K562 (cell line): ENCODE results near the gene NPM1. TPM values are rescaled to one million over a fixed set of nuclear protein-coding genes. Genes with fewer than 3 reads are reported as not detected.

Experiments used
- DACH1 ChIP-seq: fragments of 450-650 bp; IDR thresholded peaks from 2 replicates; pipeline ENCODE4 v1.6.1; 2018; ENCODE audit not compliant: partially characterized antibody
- E2F6 ChIP-seq, 2 experiments: IDR thresholded peaks; 2 replicates each; pipeline ENCODE4 v1.6.1; 2011; ENCODE audit warnings: borderline replicate concordance in 1 of 2, control low read depth in 1 of 2, low read depth in 1 of 2, low read length in 1 of 2, mild to moderate bottlenecking in 1 of 2, mixed read lengths in 1 of 2, moderate library complexity in 1 of 2; ENCODE audit not compliant: insufficient read depth in 1 of 2, insufficient read length in 1 of 2, poor library complexity in 1 of 2, severe bottlenecking in 1 of 2; ENCODE audit errors: extremely low read depth in 1 of 2
- ELF1 ChIP-seq: fragments of 200-800 bp; sonication (Bioruptor generic); IDR thresholded peaks from 2 replicates; pipeline ENCODE4 v1.6.1; 2016; ENCODE audit warnings: missing genetic modification characterization, missing compliant biosample characterization
- KDM2B ChIP-seq: fragments of 250-450 bp; sonication (Bioruptor Pico); IDR thresholded peaks from 2 replicates; pipeline ENCODE4 v1.8.0; 2021; ENCODE audit warnings: mild to moderate bottlenecking, moderate library complexity
- MECOM ChIP-seq: fragments of 250-450 bp; sonication (Bioruptor Pico); IDR thresholded peaks from 2 replicates; pipeline ENCODE4 v1.8.0; 2022; ENCODE audit warnings: inconsistent platforms
- RAD21 ChIP-seq, 2 experiments: fragments of 250-450 bp in 1 of 2; fragments of 450-650 bp in 1 of 2; sonication (Bioruptor Pico) in 1 of 2; formaldehyde crosslinking in 1 of 2; IDR thresholded peaks in 1 of 2; conservative IDR thresholded peaks in 1 of 2; 2 replicates each; pipeline versions ENCODE4 v1.4.0 to v1.8.0; 2020 to 2022; ENCODE audit warnings: mild to moderate bottlenecking in 2 of 2, moderate library complexity in 1 of 2
- RBM22 ChIP-seq: fragments of 200-400 bp; formaldehyde crosslinking; IDR thresholded peaks from 2 replicates; pipeline ENCODE4 v1.6.1; 2018; ENCODE audit warnings: low read length, low read depth; ENCODE audit not compliant: poor library complexity, severe bottlenecking
- RREB1 ChIP-seq: fragments of 250-450 bp; sonication (Bioruptor Pico); IDR thresholded peaks from 2 replicates; pipeline ENCODE4 v1.4.0; 2020
- SMAD2 ChIP-seq: fragments of 150-350 bp; IDR thresholded peaks from 2 replicates; pipeline ENCODE4 v1.6.1; 2014; ENCODE audit warnings: low read depth, mild to moderate bottlenecking, low read length
- SMARCE1 ChIP-seq: fragments of 450-650 bp; IDR thresholded peaks from 2 replicates; pipeline ENCODE4 v1.7.1; 2016; ENCODE audit warnings: mild to moderate bottlenecking
- TRIM28 ChIP-seq: fragments of 450-650 bp; IDR thresholded peaks from 2 replicates; pipeline ENCODE4 v1.6.1; 2017
- USF2 ChIP-seq: sonication (generic); formaldehyde crosslinking; IDR thresholded peaks from 2 replicates; pipeline ENCODE4 v1.5.0; 2020; ENCODE audit warnings: missing genetic modification reagents
- ZNF212 ChIP-seq: fragments of 450-650 bp; formaldehyde crosslinking; IDR thresholded peaks from 2 replicates; pipeline ENCODE4 v1.4.0; 2020; ENCODE audit warnings: mild to moderate bottlenecking
- ZNF830 ChIP-seq: fragments of 250-450 bp; sonication (Bioruptor Pico); IDR thresholded peaks from 2 replicates; pipeline ENCODE4 v1.5.0; 2021; ENCODE audit warnings: mild to moderate bottlenecking
- polyA plus RNA-seq, 8 experiments: library from polyadenylated mRNA; depleted of rRNA in 4 of 8; stranded (reverse) in 5 of 8; unstranded in 3 of 8; fragments of >200 nt; fragmentation: Nextera tagmentation in 2 of 8; fragmentation: Illumina TruSeq in 1 of 8; extraction: Ambion mirVana in 2 of 8; extraction: Trizol in 1 of 8; gene quantifications; 2 replicates each; pipeline versions ENCODE4 v1.2.1 to v1.2.3, GENCODE V29; 2011 to 2014; ENCODE audit warnings: inconsistent platforms in 1 of 8, missing spikeins in 1 of 8
- total RNA-seq, 7 experiments: library from RNA; depleted of rRNA in 6 of 7; stranded (reverse); fragments of >200 nt in 6 of 7; fragmentation: Illumina TruSeq in 2 of 7; extraction: Trizol in 2 of 7; gene quantifications; 2 replicates each; pipeline versions ENCODE4 v1.2.1 to v1.2.3, GENCODE V29; 2011 to 2021; ENCODE audit warnings: low replicate concordance in 1 of 7
- TF ChIP-seq, protein P1 (sequence below): fragments of 250-450 bp; sonication (Bioruptor Pico); IDR thresholded peaks from 2 replicates; pipeline ENCODE4 v1.8.0; 2022; ENCODE audit warnings: moderate library complexity, mild to moderate bottlenecking, inconsistent platforms
- TF ChIP-seq, protein P2 (sequence below): sonication (generic); formaldehyde crosslinking; IDR thresholded peaks from 2 replicates; pipeline ENCODE4 v1.8.0; 2022; ENCODE audit warnings: mild to moderate bottlenecking, missing genetic modification reagents

Gene NPM1
- total and polyA plus RNA-seq, 9 of the 15 experiments (the other 6 are each of a cell fraction or from before 2014, with no cell fraction given) = 2,438 to 6,909 (median 5,639) TPM

DNA sequence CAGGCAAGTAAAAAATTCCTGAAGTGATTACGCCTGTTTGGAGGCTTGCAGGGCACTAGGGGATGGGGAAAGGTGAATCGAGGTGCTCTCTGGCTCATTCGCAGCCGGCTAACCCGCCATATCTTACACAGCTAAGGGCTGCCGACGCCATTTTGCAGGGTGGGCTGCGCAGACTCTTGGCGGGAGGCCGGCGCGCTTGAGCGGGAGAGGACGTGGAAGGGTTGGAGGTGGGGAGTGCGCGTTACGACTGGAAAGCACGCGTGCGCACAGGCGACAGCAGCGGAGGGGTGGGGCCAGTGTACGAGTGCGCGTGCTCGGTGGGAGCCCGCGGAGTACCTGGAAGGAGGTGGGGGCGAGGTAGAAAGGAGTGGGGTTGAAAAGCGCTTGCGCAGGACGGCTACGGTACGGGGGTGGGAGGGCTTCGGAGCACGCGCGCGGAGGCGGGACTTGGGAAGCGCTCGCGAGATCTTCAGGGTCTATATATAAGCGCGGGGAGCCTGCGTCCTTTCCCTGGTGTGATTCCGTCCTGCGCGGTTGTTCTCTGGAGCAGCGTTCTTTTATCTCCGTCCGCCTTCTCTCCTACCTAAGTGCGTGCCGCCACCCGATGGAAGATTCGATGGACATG lies at the start of gene NPM1 (continued):
- TF ChIP-seq, protein P1, sequence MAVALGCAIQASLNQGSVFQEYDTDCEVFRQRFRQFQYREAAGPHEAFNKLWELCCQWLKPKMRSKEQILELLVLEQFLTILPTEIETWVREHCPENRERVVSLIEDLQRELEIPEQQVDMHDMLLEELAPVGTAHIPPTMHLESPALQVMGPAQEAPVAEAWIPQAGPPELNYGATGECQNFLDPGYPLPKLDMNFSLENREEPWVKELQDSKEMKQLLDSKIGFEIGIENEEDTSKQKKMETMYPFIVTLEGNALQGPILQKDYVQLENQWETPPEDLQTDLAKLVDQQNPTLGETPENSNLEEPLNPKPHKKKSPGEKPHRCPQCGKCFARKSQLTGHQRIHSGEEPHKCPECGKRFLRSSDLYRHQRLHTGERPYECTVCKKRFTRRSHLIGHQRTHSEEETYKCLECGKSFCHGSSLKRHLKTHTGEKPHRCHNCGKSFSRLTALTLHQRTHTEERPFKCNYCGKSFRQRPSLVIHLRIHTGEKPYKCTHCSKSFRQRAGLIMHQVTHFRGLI = no peak
- TF ChIP-seq E2F6 (IDR thresholded peaks at IDR 0.05; ENCODE audit: borderline replicate concordance in 1 of 2, extremely low read depth in 1 of 2, insufficient read depth in 1 of 2, insufficient read length in 1 of 2, low read depth in 1 of 2, low read length in 1 of 2, poor library complexity in 1 of 2, severe bottlenecking in 1 of 2) (peak; percentile 88 to 95), RBM22 (no peak), RREB1 (CRISPR knock-in tag) (0 out of 2 replicates have a peak, but pooled peaks have one; percentile 18), USF2 (CRISPR knock-in tag) (0 out of 2 replicates have a peak, but pooled peaks have one; percentile 19), MECOM (no peak), ELF1 (tag) (no peak), RAD21 (CRISPR knock-in tag; conservative IDR thresholded peaks at IDR 0.05 in 1 of 2, IDR thresholded peaks at IDR 0.05 in 1 of 2) (no peak), SMARCE1 (peak; percentile 11; the same call in 1 of the 2 replicates), SMAD2 (no peak), TRIM28 (peak; percentile 54), ZNF830 (no peak), DACH1 (no peak), KDM2B (no peak), ZNF212 (CRISPR knock-in tag) (no peak)
- TF ChIP-seq, protein P2, sequence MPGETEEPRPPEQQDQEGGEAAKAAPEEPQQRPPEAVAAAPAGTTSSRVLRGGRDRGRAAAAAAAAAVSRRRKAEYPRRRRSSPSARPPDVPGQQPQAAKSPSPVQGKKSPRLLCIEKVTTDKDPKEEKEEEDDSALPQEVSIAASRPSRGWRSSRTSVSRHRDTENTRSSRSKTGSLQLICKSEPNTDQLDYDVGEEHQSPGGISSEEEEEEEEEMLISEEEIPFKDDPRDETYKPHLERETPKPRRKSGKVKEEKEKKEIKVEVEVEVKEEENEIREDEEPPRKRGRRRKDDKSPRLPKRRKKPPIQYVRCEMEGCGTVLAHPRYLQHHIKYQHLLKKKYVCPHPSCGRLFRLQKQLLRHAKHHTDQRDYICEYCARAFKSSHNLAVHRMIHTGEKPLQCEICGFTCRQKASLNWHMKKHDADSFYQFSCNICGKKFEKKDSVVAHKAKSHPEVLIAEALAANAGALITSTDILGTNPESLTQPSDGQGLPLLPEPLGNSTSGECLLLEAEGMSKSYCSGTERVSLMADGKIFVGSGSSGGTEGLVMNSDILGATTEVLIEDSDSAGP = no peak
